ENCODE results near the gene PFAS. TPM values are rescaled to one million over a fixed set of nuclear protein-coding genes. Genes with fewer than 3 reads are reported as not detected.

Gene PFAS
- total RNA-seq, 1 experiment from 2014 or later = 246 TPM

- no peak for TF ChIP-seq ZBTB43 (CRISPR knock-in tag; IDR thresholded peaks at IDR 0.05)
- no peak for TF ChIP-seq HMGXB4 (CRISPR knock-in tag; IDR thresholded peaks at IDR 0.05)
- TF ChIP-seq USF2 (CRISPR knock-in tag; IDR thresholded peaks at IDR 0.05) = no peak
- TF ChIP-seq ZMAT4 (CRISPR knock-in tag; IDR thresholded peaks at IDR 0.05) = no peak
Measured at GRCh38 chr17:8274816-8275215, 25.7 kb downstream of the PFAS start (continued).

GRCh38 chr17:8275421-8276290 is 26.6 kb downstream of the PFAS start:
- no peaks in the 10 kb centered on the region for H3K4me1 Mint-ChIP-seq
- DNase-seq (ENCODE audit: low spot score) (no peak), ATAC-seq (peak; percentile 61)
- no peak overlapping the region for H3K27ac Mint-ChIP-seq
- H3K27me3 Mint-ChIP-seq (ENCODE audit: low read depth) = peaks cover 5% of the 10 kb centered on the region; the same call in 1 of the 2 replicates
- ChIA-PET POLR2A (interaction anchor here (0.6 kb wide), 1 partner anchor 20 kb away, joined by 3 read pairs; the partner anchor contains the start of gene SLC25A35), CTCF (interaction anchor here (0.7 kb wide), 1 partner anchor 25 kb away, joined by 3 read pairs; no protein-coding TSS in a partner anchor)
- no peak overlapping the region for H3K4me3 Mint-ChIP-seq
- H3K36me3 Mint-ChIP-seq = peaks cover 13% of the 10 kb centered on the region
- TF ChIP-seq IRF2 (CRISPR knock-in tag; IDR thresholded peaks at IDR 0.05; ENCODE audit: borderline replicate concordance, low read depth) (no peak), ATF3 (CRISPR knock-in tag; conservative IDR thresholded peaks at IDR 0.05) (no peak), ZNF425 (CRISPR knock-in tag; conservative IDR thresholded peaks at IDR 0.05) (no peak)
- H3K9me3 Mint-ChIP-seq = no peaks in the 10 kb centered on the region

- ChIA-PET CTCF (interaction anchor here (1.1 to 1.4 kb wide), 2 partner anchors 23 to 167 kb away, joined by 4 to 10 read pairs; no protein-coding TSS in a partner anchor), POLR2A (interaction anchor here (0.6 to 0.8 kb wide), 2 partner anchors 18 to 30 kb away, joined by 3 read pairs; partner anchors contain the start of genes CTC1 and SLC25A35)
- H3K4me1 Mint-ChIP-seq = no peaks in the 10 kb centered on the region
- H3K36me3 Mint-ChIP-seq = peaks cover 4% of the 10 kb centered on the region
- H3K9me3 Mint-ChIP-seq = no peaks in the 10 kb centered on the region
- H3K27ac Mint-ChIP-seq = no peak overlapping the region
- no peak overlapping the region for H3K4me3 Mint-ChIP-seq
- DNase-seq (ENCODE audit: low spot score) (no peak), ATAC-seq (no peak)
- peaks cover 5% of the 10 kb centered on the region; the same call in 1 of the 2 replicates for H3K27me3 Mint-ChIP-seq (ENCODE audit: low read depth)
- TF ChIP-seq GRHL2 (CRISPR knock-in tag; IDR thresholded peaks at IDR 0.05; ENCODE audit: insufficient replicate concordance, severe bottlenecking) (no peak), SMAD3 (CRISPR knock-in tag; IDR thresholded peaks at IDR 0.05; ENCODE audit: borderline replicate concordance) (no peak), JAZF1 (CRISPR knock-in tag; IDR thresholded peaks at IDR 0.05) (no peak), CDX4 (CRISPR knock-in tag; IDR thresholded peaks at IDR 0.05; ENCODE audit: borderline replicate concordance) (no peak), ZBTB21 (CRISPR knock-in tag; IDR thresholded peaks at IDR 0.05; ENCODE audit: borderline replicate concordance) (no peak), MXD4 (CRISPR knock-in tag; IDR thresholded peaks at IDR 0.05; ENCODE audit: borderline replicate concordance) (no peak), NFYB (CRISPR knock-in tag; conservative IDR thresholded peaks at IDR 0.05; ENCODE audit: low read depth) (no peak), KAT7 (CRISPR knock-in tag; IDR thresholded peaks at IDR 0.05; ENCODE audit: borderline replicate concordance) (no peak), E2F4 (CRISPR knock-in tag; IDR thresholded peaks at IDR 0.05; ENCODE audit: borderline replicate concordance, low read depth) (no peak), PREB (CRISPR knock-in tag; IDR thresholded peaks at IDR 0.05; ENCODE audit: borderline replicate concordance) (no peak), MYBL2 (CRISPR knock-in tag; IDR thresholded peaks at IDR 0.05) (no peak), NR2C2 (CRISPR knock-in tag; IDR thresholded peaks at IDR 0.05) (no peak)
Measured at GRCh38 chr17:8277317-8277716, 28.2 kb downstream of the PFAS start.

All from WTC11 (cell line).